CD4-positive, alpha-beta T cell treated with Interleukin-4 for 1 hour (primary cell): Measurements from ENCODE around the gene TAF11L7.
"Not testable (repeated sequence)": the region's sequence is repeated elsewhere in the genome, so short reads cannot be mapped to it uniquely, and the experiment has no call there.

ENCODE experiments used
- DNase-seq, 2 donors: peaks; one replicate each; pipeline ENCODE4 v3.0.0-alpha.2; 2020 to 2022

The TAF11L7 gene

GRCh38 chr5:17585658-17586057 is at the start of gene TAF11L7:
TAF11L7 (minus strand) TSS chr5:17585758.
- DNase-seq = not testable (repeated sequence)

- no peak for DNase-seq
These were observed 48.6 kb upstream of the TAF11L7 start, which contains the start of gene TAF11L14 for GRCh38 chr5:17634160-17634559. TAF11L14 (plus strand) TSS chr5:17634460.

- DNase-seq = not testable (repeated sequence)
These were observed 46.2 kb upstream of the TAF11L7 start, which contains the start of gene TAF11L13 for GRCh38 chr5:17631788-17632187. TAF11L13 (plus strand) TSS chr5:17632088.

GRCh38 chr5:17625686-17626085 is 40.1 kb upstream of the TAF11L7 start:
- DNase-seq = no peak

- DNase-seq = no peak
These were observed 35.1 kb upstream of the TAF11L7 start for GRCh38 chr5:17620627-17621026.

- no peak for DNase-seq
These were observed 33.8 kb upstream of the TAF11L7 start for GRCh38 chr5:17619354-17619753.

GRCh38 chr5:17614872-17615605 is 29.5 kb upstream of the TAF11L7 start:
- DNase-seq = no peak

- not testable (repeated sequence) for DNase-seq
These were observed 24.5 kb upstream of the TAF11L7 start, which contains the start of gene TAF11L12 for GRCh38 chr5:17610092-17610491. TAF11L12 (plus strand) TSS chr5:17610392.

- not testable (repeated sequence) for DNase-seq
These were observed 21.9 kb upstream of the TAF11L7 start for GRCh38 chr5:17607461-17607860.

GRCh38 chr5:17604951-17605350 is 19.4 kb upstream of the TAF11L7 start:
- DNase-seq = no peak

- DNase-seq = not testable (repeated sequence)
These were observed 18.3 kb upstream of the TAF11L7 start, which contains the start of gene TAF11L11 for GRCh38 chr5:17603880-17604279. TAF11L11 (plus strand) TSS chr5:17604183.

GRCh38 chr5:17597728-17598127 is 12.2 kb upstream of the TAF11L7 start, which contains the start of gene TAF11L10:
TAF11L10 (minus strand) TSS chr5:17597828.
- not testable (repeated sequence) for DNase-seq

- not testable (repeated sequence) for DNase-seq
These were observed 8.7 kb upstream of the TAF11L7 start, which contains the start of gene TAF11L9 for GRCh38 chr5:17594255-17594654. TAF11L9 (minus strand) TSS chr5:17594394.

- DNase-seq = not testable (repeated sequence)
These were observed 5.3 kb upstream of the TAF11L7 start, which contains the start of gene TAF11L8 for GRCh38 chr5:17590860-17591259. TAF11L8 (minus strand) TSS chr5:17590960.
